Measurements from ENCODE around the gene ZMYND8. TPM values are rescaled to one million over a fixed set of nuclear protein-coding genes. Genes with fewer than 3 reads are reported as not detected.

ZMYND8 gene
- total RNA-seq, 1 experiment from 2014 or later, result 50.7 TPM

GRCh38 chr20:47325242-47325641 is 31.3 kb downstream of the ZMYND8 start:
- DNase-seq (ENCODE audit: low read depth, low spot score), result no peak
- no peaks in the 10 kb centered on the region for H3K27me3 ChIP-seq (ENCODE audit: control insufficient read depth, insufficient read depth, low read length)
- no peak for ATAC-seq
- POLR2A ChIA-PET, result no interaction called here
- no TSS peak for BruUV-seq (replicated peaks)
- peaks cover 67% of the 10 kb centered on the region for H3K4me1 ChIP-seq (ENCODE audit: control insufficient read depth, insufficient read depth, low read length)
- no peak overlapping the region for H3K4me3 ChIP-seq (ENCODE audit: low read depth in 2 of 2, low read length in 2 of 2)
- TF ChIP-seq TCF7L2 (IDR thresholded peaks at IDR 0.05; ENCODE audit: low read depth, low read length) (no peak), SIN3A (IDR thresholded peaks at IDR 0.05; ENCODE audit: borderline replicate concordance, insufficient read depth, low read depth, low read length) (no peak), POLR2AphosphoS5 (IDR thresholded peaks at IDR 0.05; ENCODE audit: low read depth, low read length) (no peak), CTCF (IDR thresholded peaks at IDR 0.05) (no peak), REST (IDR thresholded peaks at IDR 0.05; ENCODE audit: insufficient read depth in 1 of 2, low read depth in 2 of 2, low read length in 1 of 2) (no peak)
- H3K27ac ChIP-seq (ENCODE audit: low read length), result peak overlapping the region; percentile 99
- CTCF ChIA-PET, result no interaction called here
- in situ Hi-C loops (cut with HindIII; ENCODE audit: low pct_unique_long_range_greater_than_20kb, low sequenced_read_pairs) (no loop called here), intact Hi-C loops (cut with micrococcal nuclease; ENCODE audit: unreplicated experiment) (loop anchor here (5.0 kb wide), 1 partner anchor 57 kb away; no protein-coding TSS in a partner anchor)
- no peaks in the 10 kb centered on the region for H3K9me3 ChIP-seq (ENCODE audit: control insufficient read depth, insufficient read depth, low read depth, low read length)
- no peaks in the 10 kb centered on the region for H3K36me3 ChIP-seq (ENCODE audit: control insufficient read depth, insufficient read depth, low read length)

GRCh38 chr20:47320990-47321805 is 35.3 kb downstream of the ZMYND8 start:
- no peak for DNase-seq (ENCODE audit: low read depth, low spot score)
- TF ChIP-seq CTCF (IDR thresholded peaks at IDR 0.05) (no peak), POLR2AphosphoS5 (IDR thresholded peaks at IDR 0.05; ENCODE audit: low read depth, low read length) (no peak), REST (IDR thresholded peaks at IDR 0.05; ENCODE audit: insufficient read depth in 1 of 2, low read depth in 2 of 2, low read length in 1 of 2) (no peak), TCF7L2 (IDR thresholded peaks at IDR 0.05; ENCODE audit: low read depth, low read length) (peak; percentile 61; the same call in 1 of the 2 replicates), SIN3A (IDR thresholded peaks at IDR 0.05; ENCODE audit: borderline replicate concordance, insufficient read depth, low read depth, low read length) (no peak)
- Histone ChIP-seq H3K4me3 (ENCODE audit: low read depth in 2 of 2, low read length in 2 of 2) (no peak overlapping the region), H3K9me3 (ENCODE audit: control insufficient read depth, insufficient read depth, low read depth, low read length) (no peaks in the 10 kb centered on the region), H3K4me1 (ENCODE audit: control insufficient read depth, insufficient read depth, low read length) (peaks cover 70% of the 10 kb centered on the region), H3K36me3 (ENCODE audit: control insufficient read depth, insufficient read depth, low read length) (no peaks in the 10 kb centered on the region), H3K27ac (ENCODE audit: low read length) (peak overlapping the region; percentile 99), H3K27me3 (ENCODE audit: control insufficient read depth, insufficient read depth, low read length) (no peaks in the 10 kb centered on the region)
- ChIA-PET CTCF (interaction anchor here (0.6 to 1.3 kb wide), 4 partner anchors 35 to 63 kb away, joined by 6 to 9 read pairs (median 7); no protein-coding TSS in a partner anchor), POLR2A (interaction anchor here (0.6 to 0.7 kb wide), 2 partner anchors 15 to 47 kb away, joined by 3 to 5 read pairs; no protein-coding TSS in a partner anchor)
- intact Hi-C loops (cut with micrococcal nuclease; ENCODE audit: unreplicated experiment) (no loop called here), in situ Hi-C loops (cut with HindIII; ENCODE audit: low pct_unique_long_range_greater_than_20kb, low sequenced_read_pairs) (no loop called here)
- no TSS peak for BruUV-seq (replicated peaks)
- peak; percentile 21; the same call in 1 of the 2 replicates for ATAC-seq

All from Panc1 (cell line).